GM08714 (cell line): ENCODE measurements around the gene SSTR5.

Experiments used
- H3K4me3 ChIP-seq: fragments of 200-500 bp; sonication (Bioruptor generic); 2 replicates; pipeline ENCODE4 v1.5.1; 2014; ENCODE audit warnings: mild to moderate bottlenecking, low read length, inconsistent platforms
- ZNF274 ChIP-seq: IDR thresholded peaks from 2 replicates; pipeline ENCODE4 v1.6.1; 2012; ENCODE audit warnings: mild to moderate bottlenecking, low read depth, low read length

Gene SSTR5

GRCh38 chr16:1070084-1070863, 2.3 kb upstream of the SSTR5 start:
- no peak overlapping the region for H3K4me3 ChIP-seq
- no peak for TF ChIP-seq ZNF274

GRCh38 chr16:1070864-1071408, 1.6 kb upstream of the SSTR5 start:
- no peak for TF ChIP-seq ZNF274
- H3K4me3 ChIP-seq, result no peak overlapping the region

GRCh38 chr16:1071561-1072225, 854 bp upstream of the SSTR5 start:
- no peak overlapping the region for H3K4me3 ChIP-seq
- TF ChIP-seq ZNF274, result no peak

GRCh38 chr16:1073262-1073558, 663 bp downstream of the SSTR5 start:
- TF ChIP-seq ZNF274, result no peak
- H3K4me3 ChIP-seq, result no peak overlapping the region

DNA sequence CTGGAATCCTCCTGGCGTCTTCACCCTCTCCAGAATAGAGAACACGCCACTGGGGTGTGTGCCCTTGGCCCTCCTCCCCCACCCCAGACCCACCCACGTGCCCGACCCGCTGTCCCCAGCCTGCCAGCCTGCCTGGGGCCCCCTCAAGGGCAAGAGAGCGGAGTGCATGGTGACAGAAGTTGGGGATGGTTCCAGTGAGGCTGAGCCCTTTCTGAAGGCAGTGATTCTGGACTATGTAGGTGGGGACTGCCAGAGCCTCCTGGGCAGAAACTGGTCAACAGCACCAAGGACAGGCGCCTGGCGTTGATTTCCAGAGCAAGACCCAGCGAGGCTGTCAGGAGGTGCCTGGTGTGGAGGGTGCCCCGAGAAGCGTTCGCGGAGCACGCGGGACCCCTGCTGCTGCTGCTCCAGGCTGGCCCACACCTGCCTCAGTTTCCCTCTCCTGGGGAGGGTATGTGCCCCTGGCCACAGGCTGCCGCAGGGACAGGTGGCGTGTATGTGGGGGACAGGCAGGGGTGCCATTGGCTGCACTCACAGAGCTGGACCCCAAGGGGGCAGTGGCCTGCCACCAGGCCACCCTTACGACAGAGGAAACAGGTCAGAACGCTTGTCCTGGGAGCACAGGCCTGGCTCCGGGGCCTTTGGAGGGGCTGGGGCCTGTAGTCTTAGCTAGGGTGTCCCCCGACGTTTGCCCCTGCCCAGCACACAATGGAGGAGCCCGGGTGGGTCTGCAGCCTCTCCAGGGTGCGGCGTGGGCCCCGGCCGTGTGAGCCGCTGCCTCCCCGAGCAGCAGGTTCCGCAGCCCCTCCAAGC, 1.2 kb downstream of the SSTR5 start:
- H3K4me3 ChIP-seq, result no peak overlapping the region
- TF ChIP-seq ZNF274, result no peak

- no peak for TF ChIP-seq ZNF274
- H3K4me3 ChIP-seq, result no peak overlapping the region
Measured at GRCh38 chr16:1074379-1074649, 1.8 kb downstream of the SSTR5 start.

DNA sequence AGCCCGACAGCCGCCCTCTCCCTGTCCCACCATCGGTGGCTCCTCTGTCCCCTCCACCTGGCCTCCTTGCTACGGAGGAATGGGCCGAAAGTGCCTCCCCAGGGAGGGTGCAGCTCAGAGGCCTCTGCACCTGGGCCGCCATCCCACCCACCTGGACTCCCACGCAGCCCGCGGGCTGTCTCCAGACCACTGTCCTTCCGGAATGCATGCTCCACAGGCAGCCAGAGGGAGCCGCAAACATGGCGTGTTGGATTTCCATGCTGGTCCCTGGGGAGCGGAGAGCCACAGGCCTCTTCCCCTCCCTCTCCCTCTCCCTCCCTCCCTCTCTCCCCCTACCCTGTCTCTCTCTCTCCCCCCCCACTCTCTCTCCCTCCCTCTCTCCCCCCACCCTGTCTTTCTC, 3.0 kb downstream of the SSTR5 start:
- no peak for TF ChIP-seq ZNF274
- H3K4me3 ChIP-seq, result no peak overlapping the region

GRCh38 chr16:1076801-1077576, 4.4 kb downstream of the SSTR5 start:
- no peak for TF ChIP-seq ZNF274
- no peak overlapping the region for H3K4me3 ChIP-seq

DNA sequence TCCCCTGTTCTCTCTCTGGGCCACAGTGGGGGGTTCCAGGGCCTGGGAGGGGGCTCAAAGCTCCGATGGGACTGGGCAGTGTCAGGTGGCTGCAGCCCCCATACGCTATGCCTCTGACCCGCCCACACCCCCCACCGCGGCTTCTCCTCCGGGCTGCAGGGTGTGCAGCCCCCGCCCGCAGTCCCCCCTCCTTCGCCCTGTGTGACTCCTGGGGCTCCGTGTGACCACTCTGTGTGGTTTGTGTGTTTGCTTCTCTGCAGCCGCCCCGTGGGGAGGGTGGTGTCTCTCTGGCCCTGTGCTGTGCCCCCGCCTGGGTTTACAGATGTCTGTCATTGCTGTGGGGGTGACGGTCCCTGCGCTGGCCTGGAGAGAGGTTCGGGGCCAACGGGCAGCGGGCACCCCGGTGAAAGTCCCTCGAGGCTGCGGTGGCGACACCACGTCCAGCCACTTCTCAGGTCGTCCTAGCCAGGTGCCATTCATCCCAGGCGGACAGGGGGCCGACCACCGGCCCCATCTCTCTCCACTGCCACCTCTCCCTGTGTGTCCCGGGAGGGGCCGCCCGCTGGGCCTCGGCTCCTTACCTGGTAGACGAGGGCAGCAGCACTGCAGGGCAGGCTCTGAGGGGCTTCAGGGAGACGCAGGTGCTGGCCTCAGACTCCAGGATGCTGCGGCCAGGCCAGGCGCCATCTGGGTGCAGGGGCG, 5.5 kb downstream of the SSTR5 start:
- TF ChIP-seq ZNF274, result no peak
- no peak overlapping the region for H3K4me3 ChIP-seq

GRCh38 chr16:1078579-1079021, 6.1 kb downstream of the SSTR5 start:
- TF ChIP-seq ZNF274, result no peak
- H3K4me3 ChIP-seq, result no peak overlapping the region

DNA sequence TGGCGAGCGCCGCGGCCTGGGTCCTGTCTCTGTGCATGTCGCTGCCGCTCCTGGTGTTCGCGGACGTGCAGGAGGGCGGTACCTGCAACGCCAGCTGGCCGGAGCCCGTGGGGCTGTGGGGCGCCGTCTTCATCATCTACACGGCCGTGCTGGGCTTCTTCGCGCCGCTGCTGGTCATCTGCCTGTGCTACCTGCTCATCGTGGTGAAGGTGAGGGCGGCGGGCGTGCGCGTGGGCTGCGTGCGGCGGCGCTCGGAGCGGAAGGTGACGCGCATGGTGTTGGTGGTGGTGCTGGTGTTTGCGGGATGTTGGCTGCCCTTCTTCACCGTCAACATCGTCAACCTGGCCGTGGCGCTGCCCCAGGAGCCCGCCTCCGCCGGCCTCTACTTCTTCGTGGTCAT, 6.8 kb downstream of the SSTR5 start:
- TF ChIP-seq ZNF274, result no peak
- H3K4me3 ChIP-seq, result no peak overlapping the region

GRCh38 chr16:1079786-1080525, 7.4 kb downstream of the SSTR5 start:
- TF ChIP-seq ZNF274, result no peak
- no peak overlapping the region for H3K4me3 ChIP-seq
